Caco-2 (cell line): Measurements from ENCODE around the gene MYT1. TPM values are rescaled to one million over a fixed set of nuclear protein-coding genes. Genes with fewer than 3 reads are reported as not detected.

Experiments used
- BruUV-seq: library from RNA; stranded (reverse); fragments of 400-500 nt; replicated peaks from 2 replicates; lab custom pipeline; 2021; lab: Mats Ljungman, UMichigan
- CTCF ChIA-PET: fragments of 300-600 bp; sonication (Branson Sonifier 250); formaldehyde crosslinking; loops from one replicate; lab custom pipeline; 2022; ENCODE audit warnings: antibody characterized with exemption; lab: Charles Lee
- POLR2A ChIA-PET: fragments of 300-600 bp; sonication (Branson Sonifier 250); formaldehyde crosslinking; loops from one replicate; lab custom pipeline; 2022; ENCODE audit warnings: antibody characterized with exemption; lab: Charles Lee
- DNase-seq, 2 experiments: peaks; one replicate each; pipeline versions ENCODE4 v3.0.0 to v3.0.0-alpha.2; 2020 to 2022
- H3K27me3 ChIP-seq: replicated peaks from 2 replicates; pipeline ENCODE4 v1.6.0; 2011; ENCODE audit warnings: low read length; ENCODE audit not compliant: control insufficient read depth, insufficient read depth
- H3K36me3 ChIP-seq: 2 replicates; pipeline ENCODE4 v1.5.1; 2011; ENCODE audit warnings: low read length; ENCODE audit not compliant: control insufficient read depth, insufficient read depth
- H3K4me1 ChIP-seq: fragments of 250-450 bp; sonication (Bioruptor Pico); 2 replicates; pipeline ENCODE4 v1.5.1; 2020; ENCODE audit warnings: mild to moderate bottlenecking
- H3K4me3 ChIP-seq: 2 replicates; pipeline ENCODE4 v1.5.1; 2011; ENCODE audit warnings: low read depth, mild to moderate bottlenecking, control low read depth, low read length
- H3K9me3 ChIP-seq: fragments of 250-450 bp; sonication (Bioruptor Pico); 2 replicates; pipeline ENCODE4 v1.5.1; 2020; ENCODE audit warnings: mild to moderate bottlenecking, moderate library complexity
- H3K27ac Mint-ChIP-seq: one replicate; pipeline ENCODE4 v1.8.0; 2022; ENCODE audit warnings: mixed read lengths; ENCODE audit not compliant: unreplicated experiment
- H3K27me3 Mint-ChIP-seq: one replicate; pipeline ENCODE4 v1.8.0; 2022; ENCODE audit warnings: mixed read lengths; ENCODE audit not compliant: insufficient read depth, unreplicated experiment
- H3K36me3 Mint-ChIP-seq: one replicate; pipeline ENCODE4 v1.8.0; 2022; ENCODE audit warnings: mild to moderate bottlenecking, mixed read lengths; ENCODE audit not compliant: insufficient read depth, unreplicated experiment
- H3K4me1 Mint-ChIP-seq: one replicate; pipeline ENCODE4 v1.8.0; 2022; ENCODE audit warnings: low read depth, mixed read lengths; ENCODE audit not compliant: unreplicated experiment
- H3K4me3 Mint-ChIP-seq: one replicate; pipeline ENCODE4 v1.8.0; 2022; ENCODE audit warnings: mild to moderate bottlenecking, moderate library complexity, mixed read lengths; ENCODE audit not compliant: unreplicated experiment
- H3K9me3 Mint-ChIP-seq: one replicate; pipeline ENCODE4 v1.8.0; 2022; ENCODE audit warnings: mixed read lengths; ENCODE audit not compliant: unreplicated experiment
- intact Hi-C: fragments of 100-400 bp; cut with micrococcal nuclease; formaldehyde crosslinking; loops from one replicate; pipeline ENCODE4 v1.10.0; 2022; ENCODE audit not compliant: unreplicated experiment
- total RNA-seq: library from RNA; stranded (reverse); gene quantifications from 2 replicates; pipeline ENCODE4 v1.2.3, GENCODE V29; 2022
- TF ChIP-seq, protein P1 (sequence below), 2 experiments: fragments of 200-600 bp in 1 of 2; IDR thresholded peaks; 1 replicate in 1 of 2; 2 replicates in 1 of 2; pipeline versions ENCODE4 v1.5.1 to v1.8.0; 2011 to 2022; ENCODE audit warnings: antibody characterized with exemption in 1 of 2, control low read depth in 1 of 2, inconsistent platforms in 1 of 2, low read depth in 1 of 2, low read length in 1 of 2, mild to moderate bottlenecking in 1 of 2, moderate library complexity in 1 of 2; ENCODE audit not compliant: insufficient read depth in 1 of 2, severe bottlenecking in 1 of 2, unreplicated experiment in 1 of 2

Gene MYT1
- total RNA-seq, 1 experiment from 2014 or later = 0.25 TPM

- DNase-seq = peak in 1 of 2 experiments; percentile 33
- no peaks in the 10 kb centered on the region for H3K9me3 Mint-ChIP-seq
- no peak overlapping the region for H3K4me3 Mint-ChIP-seq
- no peak overlapping the region for H3K27ac Mint-ChIP-seq
- POLR2A ChIA-PET = no interaction called here
- H3K27me3 Mint-ChIP-seq = peaks cover 3% of the 10 kb centered on the region
- intact Hi-C loops = no loop called here
- BruUV-seq = no TSS peak
- CTCF ChIA-PET = interaction anchor here (0.9 to 1.7 kb wide), 2 partner anchors 16 to 156 kb away, joined by 4 to 5 read pairs; partner anchors contain the start of gene PCMTD2
- TF ChIP-seq, protein P1, sequence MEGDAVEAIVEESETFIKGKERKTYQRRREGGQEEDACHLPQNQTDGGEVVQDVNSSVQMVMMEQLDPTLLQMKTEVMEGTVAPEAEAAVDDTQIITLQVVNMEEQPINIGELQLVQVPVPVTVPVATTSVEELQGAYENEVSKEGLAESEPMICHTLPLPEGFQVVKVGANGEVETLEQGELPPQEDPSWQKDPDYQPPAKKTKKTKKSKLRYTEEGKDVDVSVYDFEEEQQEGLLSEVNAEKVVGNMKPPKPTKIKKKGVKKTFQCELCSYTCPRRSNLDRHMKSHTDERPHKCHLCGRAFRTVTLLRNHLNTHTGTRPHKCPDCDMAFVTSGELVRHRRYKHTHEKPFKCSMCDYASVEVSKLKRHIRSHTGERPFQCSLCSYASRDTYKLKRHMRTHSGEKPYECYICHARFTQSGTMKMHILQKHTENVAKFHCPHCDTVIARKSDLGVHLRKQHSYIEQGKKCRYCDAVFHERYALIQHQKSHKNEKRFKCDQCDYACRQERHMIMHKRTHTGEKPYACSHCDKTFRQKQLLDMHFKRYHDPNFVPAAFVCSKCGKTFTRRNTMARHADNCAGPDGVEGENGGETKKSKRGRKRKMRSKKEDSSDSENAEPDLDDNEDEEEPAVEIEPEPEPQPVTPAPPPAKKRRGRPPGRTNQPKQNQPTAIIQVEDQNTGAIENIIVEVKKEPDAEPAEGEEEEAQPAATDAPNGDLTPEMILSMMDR (IDR thresholded peaks at IDR 0.05; ENCODE audit: insufficient read depth in 1 of 2, low read depth in 1 of 2, low read length in 1 of 2, severe bottlenecking in 1 of 2, unreplicated experiment in 1 of 2) = no peak
- Histone ChIP-seq H3K4me3 (no peak overlapping the region), H3K9me3 (no peaks in the 10 kb centered on the region), H3K36me3 (no peaks in the 10 kb centered on the region), H3K4me1 (peaks cover 14% of the 10 kb centered on the region), H3K27me3 (no peaks in the 10 kb centered on the region)
- peaks cover 11% of the 10 kb centered on the region for H3K4me1 Mint-ChIP-seq
- no peaks in the 10 kb centered on the region for H3K36me3 Mint-ChIP-seq
Observed at GRCh38 chr20:64239449-64240242, 75.4 kb downstream of the MYT1 start.

GRCh38 chr20:64240243-64241015, 76.2 kb downstream of the MYT1 start:
- H3K4me1 Mint-ChIP-seq = peaks cover 11% of the 10 kb centered on the region
- H3K4me3 Mint-ChIP-seq = no peak overlapping the region
- Histone ChIP-seq H3K36me3 (no peaks in the 10 kb centered on the region), H3K4me3 (no peak overlapping the region), H3K9me3 (no peaks in the 10 kb centered on the region), H3K27me3 (no peaks in the 10 kb centered on the region), H3K4me1 (peaks cover 14% of the 10 kb centered on the region)
- ChIA-PET CTCF (interaction anchor here (0.9 to 1.7 kb wide), 2 partner anchors 15 to 157 kb away, joined by 4 to 5 read pairs; partner anchors contain the start of gene PCMTD2), POLR2A (interaction anchor here (0.6 to 0.8 kb wide), 2 partner anchors 15 to 325 kb away, joined by 4 to 5 read pairs; partner anchors contain the start of gene PCMTD2)
- intact Hi-C loops = no loop called here
- peaks cover 4% of the 10 kb centered on the region for H3K27me3 Mint-ChIP-seq
- H3K9me3 Mint-ChIP-seq = no peaks in the 10 kb centered on the region
- H3K27ac Mint-ChIP-seq = no peak overlapping the region
- H3K36me3 Mint-ChIP-seq = no peaks in the 10 kb centered on the region
- no TSS peak for BruUV-seq
- peak in 1 of 2 experiments; percentile 38 for DNase-seq
- TF ChIP-seq, protein P1 (IDR thresholded peaks at IDR 0.05; ENCODE audit: insufficient read depth in 1 of 2, low read depth in 1 of 2, low read length in 1 of 2, severe bottlenecking in 1 of 2, unreplicated experiment in 1 of 2) = no peak

DNA sequence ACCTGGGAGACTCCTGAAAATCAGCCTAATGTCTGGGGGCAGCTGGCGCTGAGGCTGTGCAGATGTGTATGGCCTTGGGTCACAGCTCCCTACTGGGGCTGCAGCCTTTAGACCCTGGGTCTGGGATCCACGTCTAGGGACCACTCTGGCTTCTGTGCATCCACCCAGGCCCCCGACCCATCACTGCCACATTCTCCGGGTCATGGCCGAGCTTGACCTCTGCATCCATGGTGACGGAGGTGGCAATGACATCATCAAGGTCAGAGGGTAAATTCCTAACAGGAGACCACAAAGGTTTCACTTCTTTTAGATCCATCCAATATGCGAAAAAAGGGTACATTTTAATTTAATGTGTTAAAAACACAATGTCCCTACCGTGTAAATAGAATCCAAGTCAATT, 76.8 kb downstream of the MYT1 start:
- Mint-ChIP-seq H3K27ac (no peak overlapping the region), H3K4me1 (peaks cover 11% of the 10 kb centered on the region), H3K9me3 (no peaks in the 10 kb centered on the region), H3K27me3 (peaks cover 8% of the 10 kb centered on the region), H3K36me3 (no peaks in the 10 kb centered on the region), H3K4me3 (no peak overlapping the region)
- Histone ChIP-seq H3K36me3 (no peaks in the 10 kb centered on the region), H3K27me3 (no peaks in the 10 kb centered on the region), H3K4me3 (no peak overlapping the region), H3K4me1 (peaks cover 14% of the 10 kb centered on the region), H3K9me3 (no peaks in the 10 kb centered on the region)
- TF ChIP-seq, protein P1 (IDR thresholded peaks at IDR 0.05; ENCODE audit: insufficient read depth in 1 of 2, low read depth in 1 of 2, low read length in 1 of 2, severe bottlenecking in 1 of 2, unreplicated experiment in 1 of 2) = no peak
- peak in 1 of 2 experiments; percentile 43 for DNase-seq
- intact Hi-C loops = no loop called here
- POLR2A ChIA-PET = interaction anchor here (0.6 to 0.8 kb wide), 2 partner anchors 14 to 326 kb away, joined by 4 to 5 read pairs; partner anchors contain the start of gene PCMTD2
- no TSS peak for BruUV-seq
- CTCF ChIA-PET = no interaction called here
